MCF 10A (cell line): ENCODE measurements around the gene ZBED4. TPM values are rescaled to one million over a fixed set of nuclear protein-coding genes. Genes with fewer than 3 reads are reported as not detected.

ENCODE experiments used
- BruUV-seq: library from RNA; stranded (reverse); fragments of 400-500 nt; replicated peaks from 2 replicates; lab custom pipeline; 2021; lab: Mats Ljungman, UMichigan
- CTCF ChIA-PET: fragments of 300-600 bp; sonication (Branson Sonifier 250); formaldehyde crosslinking; extraction: SDS; loops from one replicate; lab custom pipeline; 2021; ENCODE audit warnings: antibody characterized with exemption, inconsistent platforms; lab: Yijun Ruan, JAX
- POLR2A ChIA-PET: fragments of 300-600, 350-650 bp; sonication (Branson Sonifier 250); formaldehyde crosslinking; extraction: SDS; loops from one replicate; lab custom pipeline; 2020; ENCODE audit warnings: antibody characterized with exemption, inconsistent platforms; lab: Yijun Ruan, JAX
- DNase-seq: peaks from one replicate; pipeline ENCODE4 v3.0.0-alpha.2; 2018; ENCODE audit not compliant: unreplicated experiment
- H3K27ac Mint-ChIP-seq: one replicate; pipeline ENCODE4 v1.8.0; 2022; ENCODE audit warnings: mild to moderate bottlenecking, low read depth, mixed read lengths; ENCODE audit not compliant: unreplicated experiment
- H3K27me3 Mint-ChIP-seq: one replicate; pipeline ENCODE4 v1.8.0; 2022; ENCODE audit warnings: mixed read lengths; ENCODE audit not compliant: insufficient read depth, unreplicated experiment
- H3K36me3 Mint-ChIP-seq: one replicate; pipeline ENCODE4 v1.8.0; 2022; ENCODE audit warnings: mild to moderate bottlenecking, moderate library complexity, mixed read lengths; ENCODE audit not compliant: insufficient read depth, unreplicated experiment
- H3K4me1 Mint-ChIP-seq: one replicate; pipeline ENCODE4 v1.8.0; 2022; ENCODE audit warnings: mixed read lengths; ENCODE audit not compliant: insufficient read depth, unreplicated experiment
- H3K4me3 Mint-ChIP-seq: one replicate; pipeline ENCODE4 v1.8.0; 2022; ENCODE audit warnings: mild to moderate bottlenecking, moderate library complexity, mixed read lengths; ENCODE audit not compliant: unreplicated experiment
- H3K9me3 Mint-ChIP-seq: one replicate; pipeline ENCODE4 v1.8.0; 2022; ENCODE audit warnings: mixed read lengths; ENCODE audit not compliant: unreplicated experiment
- CTCF ChIP-seq: fragments of 200-600 bp; IDR thresholded peaks from one replicate; pipeline ENCODE4 v1.8.0; 2022; ENCODE audit warnings: antibody characterized with exemption, mild to moderate bottlenecking; ENCODE audit not compliant: unreplicated experiment
- intact Hi-C: fragments of 100-400 bp; cut with micrococcal nuclease; formaldehyde crosslinking; loops from 2 replicates; pipeline ENCODE4 v1.14.1; 2022
- total RNA-seq: library from RNA; stranded (reverse); gene quantifications from 2 replicates; pipeline ENCODE4 v1.2.3, GENCODE V29; 2022

The ZBED4 gene
- total RNA-seq, 1 experiment from 2014 or later, result 16.4 TPM

- CTCF ChIA-PET, result interaction anchor here (1.2 kb wide), 1 partner anchor 51 kb away, joined by 4 read pairs; no protein-coding TSS in a partner anchor
- no TSS peak for BruUV-seq
- no peaks in the 10 kb centered on the region for H3K27me3 Mint-ChIP-seq
- peaks cover 45% of the 10 kb centered on the region for H3K36me3 Mint-ChIP-seq
- POLR2A ChIA-PET, result no interaction called here
- intact Hi-C loops, result no loop called here
- H3K4me1 Mint-ChIP-seq, result no peaks in the 10 kb centered on the region
- TF ChIP-seq CTCF, result no peak
- no peak overlapping the region for H3K4me3 Mint-ChIP-seq
- no peak overlapping the region for H3K27ac Mint-ChIP-seq
- no peak for DNase-seq
- no peaks in the 10 kb centered on the region for H3K9me3 Mint-ChIP-seq
Observed at GRCh38 chr22:49905465-49905864, 51.8 kb downstream of the ZBED4 start.

GRCh38 chr22:49906071-49906798 is 52.6 kb downstream of the ZBED4 start:
- Mint-ChIP-seq H3K9me3 (no peaks in the 10 kb centered on the region), H3K27me3 (no peaks in the 10 kb centered on the region), H3K4me3 (no peak overlapping the region), H3K27ac (no peak overlapping the region), H3K4me1 (no peaks in the 10 kb centered on the region), H3K36me3 (peaks cover 48% of the 10 kb centered on the region)
- no peak for TF ChIP-seq CTCF
- intact Hi-C loops, result no loop called here
- no peak for DNase-seq
- CTCF ChIA-PET, result interaction anchor here (1.2 kb wide), 1 partner anchor 52 kb away, joined by 4 read pairs; no protein-coding TSS in a partner anchor
- no TSS peak for BruUV-seq
- POLR2A ChIA-PET, result no interaction called here

- POLR2A ChIA-PET, result no interaction called here
- Mint-ChIP-seq H3K4me3 (no peak overlapping the region), H3K27ac (no peak overlapping the region), H3K36me3 (peaks cover 48% of the 10 kb centered on the region), H3K9me3 (no peaks in the 10 kb centered on the region), H3K4me1 (no peaks in the 10 kb centered on the region), H3K27me3 (no peaks in the 10 kb centered on the region)
- DNase-seq, result no peak
- intact Hi-C loops, result no loop called here
- no peak for TF ChIP-seq CTCF
- no TSS peak for BruUV-seq
- CTCF ChIA-PET, result no interaction called here
Observed at GRCh38 chr22:49906799-49907290, 53.2 kb downstream of the ZBED4 start.

- DNase-seq, result no peak
- CTCF ChIA-PET, result no interaction called here
- Mint-ChIP-seq H3K4me3 (no peak overlapping the region), H3K27me3 (no peaks in the 10 kb centered on the region), H3K27ac (peak overlapping the region; percentile 12), H3K4me1 (no peaks in the 10 kb centered on the region), H3K9me3 (no peaks in the 10 kb centered on the region), H3K36me3 (peaks cover 55% of the 10 kb centered on the region)
- intact Hi-C loops, result no loop called here
- no peak for TF ChIP-seq CTCF
- BruUV-seq, result no TSS peak
- POLR2A ChIA-PET, result no interaction called here
Observed at GRCh38 chr22:49907807-49908206, 54.2 kb downstream of the ZBED4 start.
